HG02623 (cell line): ENCODE measurements around the gene DNAJB6.

Experiments
- ATAC-seq: cut with Tn5 transposase; IDR thresholded peaks from one replicate; pipeline ENCODE4 v1.9.1; 2021; ENCODE audit warnings: moderate library complexity; ENCODE audit not compliant: unreplicated experiment

The DNAJB6 gene

GRCh38 chr7:157462419-157462771 is 125.6 kb downstream of the DNAJB6 start:
- no peak for ATAC-seq

GRCh38 chr7:157462840-157463239 is 126.0 kb downstream of the DNAJB6 start:
- no peak for ATAC-seq

- no peak for ATAC-seq
Observed at GRCh38 chr7:157463245-157463644, 126.4 kb downstream of the DNAJB6 start.

- no peak for ATAC-seq
Observed at GRCh38 chr7:157464111-157464970, 127.5 kb downstream of the DNAJB6 start.

- ATAC-seq: no peak
Observed at GRCh38 chr7:157464971-157465886, 128.4 kb downstream of the DNAJB6 start.

- no peak for ATAC-seq
Observed at GRCh38 chr7:157465891-157466866, 129.4 kb downstream of the DNAJB6 start.

- no peak for ATAC-seq
Observed at GRCh38 chr7:157466867-157467261, 130.1 kb downstream of the DNAJB6 start.
